Astrocyte (in vitro differentiated cells and primary cell): ENCODE results near the gene PRG3.

Experiments used
- CTCF ChIP-seq: IDR thresholded peaks from 2 replicates; pipeline ENCODE4 v1.5.1; 2011; ENCODE audit warnings: low read depth, mild to moderate bottlenecking, inconsistent platforms, low read length, moderate library complexity; ENCODE audit not compliant: insufficient read depth
- EZH2 ChIP-seq: IDR thresholded peaks from 2 replicates; pipeline ENCODE4 v1.6.1; 2012; ENCODE audit warnings: mild to moderate bottlenecking, low read length, inconsistent platforms; ENCODE audit not compliant: insufficient read depth

DNA sequence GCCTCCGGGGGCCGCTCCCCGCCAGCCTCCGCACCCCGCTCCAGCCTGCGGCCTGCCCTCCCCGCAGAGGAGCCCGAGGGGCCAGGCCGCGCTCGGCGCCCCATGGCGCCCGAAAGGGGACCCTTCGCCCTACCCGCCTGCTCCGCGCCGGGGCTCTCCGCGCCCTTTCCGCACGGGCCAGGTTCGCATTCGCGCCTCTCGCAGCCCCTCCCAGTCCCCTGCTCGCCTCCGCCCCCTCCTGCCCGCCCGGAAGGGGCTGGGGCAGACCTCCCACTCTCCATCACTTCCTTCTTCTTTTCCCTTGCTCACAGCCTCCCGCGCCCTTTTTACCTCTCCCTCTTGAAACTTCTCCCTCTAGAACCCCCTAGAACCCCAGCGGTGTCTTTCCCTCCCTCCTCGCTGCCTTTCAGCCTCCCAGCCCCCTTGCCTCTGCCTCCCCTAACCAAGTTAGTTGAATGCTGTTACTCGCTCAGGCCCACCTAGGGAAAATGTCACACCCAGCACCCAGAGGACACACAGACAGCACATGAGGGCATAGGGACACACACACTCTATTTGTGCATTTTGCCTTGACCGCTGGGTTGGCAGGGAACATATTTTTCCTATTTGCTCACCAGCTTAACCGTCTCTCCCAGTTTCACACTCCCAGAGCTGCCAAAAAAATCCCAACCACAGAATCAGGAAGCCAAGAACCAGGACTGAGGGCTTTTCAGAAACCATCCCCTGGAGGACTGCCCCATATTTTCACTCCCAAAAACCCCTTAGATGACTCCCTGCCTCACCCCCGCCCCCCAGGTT is 46.2 kb upstream of the PRG3 start, which contains the start of gene SLC43A3:
- TF ChIP-seq EZH2 (no peak), CTCF (no peak)
